Stimulated activated CD8-positive, alpha-beta memory T cell treated with anti-CD3 and anti-CD28 coated beads, Interleukin-12 subunit alpha, Interleukin-12 subunit beta, amount 100 ng/mL, for 4 hours (primary cell): Measurements from ENCODE around the gene TMEM54.

Experiments used
- DNase-seq: peaks from one replicate; pipeline ENCODE4 v3.0.0-alpha.2; 2020; ENCODE audit warnings: low read depth

TMEM54 gene

GRCh38 chr1:32881871-32882850 lies 19.0 kb downstream of the TMEM54 start:
- no peak for DNase-seq

GRCh38 chr1:32881291-32881690 lies 19.9 kb downstream of the TMEM54 start:
- DNase-seq = no peak

GRCh38 chr1:32878637-32879041 lies 22.6 kb downstream of the TMEM54 start:
- no peak for DNase-seq

GRCh38 chr1:32878183-32878582 lies 23.0 kb downstream of the TMEM54 start:
- DNase-seq = no peak

- no peak for DNase-seq
Measured at GRCh38 chr1:32877211-32878110, 23.7 kb downstream of the TMEM54 start.

GRCh38 chr1:32876341-32877210 lies 24.6 kb downstream of the TMEM54 start:
- peak; percentile 27 for DNase-seq

GRCh38 chr1:32874860-32875752 lies 26.1 kb downstream of the TMEM54 start:
- no peak for DNase-seq

- DNase-seq = no peak
Measured at GRCh38 chr1:32873484-32873883, 27.7 kb downstream of the TMEM54 start.

- no peak for DNase-seq
Measured at GRCh38 chr1:32872192-32872460, 29.1 kb downstream of the TMEM54 start.

- no peak for DNase-seq
Measured at GRCh38 chr1:32871364-32872191, 29.6 kb downstream of the TMEM54 start.

- no peak for DNase-seq
Measured at GRCh38 chr1:32870615-32871363, 30.4 kb downstream of the TMEM54 start, which contains the start of gene FNDC5. FNDC5 (minus strand) TSS chr1:32870912.

- no peak for DNase-seq
Measured at GRCh38 chr1:32869923-32870614, 31.1 kb downstream of the TMEM54 start.

- DNase-seq = no peak
Measured at GRCh38 chr1:32868806-32869455, 32.3 kb downstream of the TMEM54 start.

- no peak for DNase-seq
Measured at GRCh38 chr1:32868085-32868484, 33.1 kb downstream of the TMEM54 start.

GRCh38 chr1:32867671-32868070 lies 33.5 kb downstream of the TMEM54 start:
- no peak for DNase-seq

- DNase-seq = no peak
Measured at GRCh38 chr1:32867151-32867550, 34.0 kb downstream of the TMEM54 start.

GRCh38 chr1:32865639-32866405 lies 35.4 kb downstream of the TMEM54 start:
- no peak for DNase-seq
